H9 (cell line): ENCODE results near the gene NCL. TPM values are rescaled to one million over a fixed set of nuclear protein-coding genes. Genes with fewer than 3 reads are reported as not detected.
A peak's percentile ranks its signal among the peaks of the same experiment; 100 is the strongest.

Experiments
- DNase-seq: peaks from one replicate; pipeline ENCODE4 v3.0.0-alpha.2; 2017
- H2AFZ ChIP-seq: one replicate; pipeline ENCODE4 v1.6.1; 2013; ENCODE audit warnings: mild to moderate bottlenecking, low read length, control low read depth, moderate library complexity
- H2AK5ac ChIP-seq: 2 replicates; pipeline ENCODE4 v1.6.1; 2013; ENCODE audit warnings: low read length, control low read depth, mixed read lengths; ENCODE audit not compliant: insufficient read length
- H2BK120ac ChIP-seq: one replicate; pipeline ENCODE4 v1.6.1; 2013; ENCODE audit warnings: low read depth, mild to moderate bottlenecking, low read length, control low read depth, inconsistent platforms; ENCODE audit not compliant: poor library complexity, severe bottlenecking
- H2BK12ac ChIP-seq: 2 replicates; pipeline ENCODE4 v1.6.1; 2013; ENCODE audit warnings: low read length, control low read depth, mixed read lengths, low read depth; ENCODE audit not compliant: insufficient read length
- H2BK15ac ChIP-seq: 2 replicates; pipeline ENCODE4 v1.6.1; 2013; ENCODE audit warnings: low read depth, low read length, control low read depth
- H2BK20ac ChIP-seq: one replicate; pipeline ENCODE4 v1.6.1; 2013; ENCODE audit warnings: low read depth, mild to moderate bottlenecking, low read length, control low read depth, inconsistent platforms; ENCODE audit not compliant: poor library complexity, severe bottlenecking
- H2BK5ac ChIP-seq: 2 replicates; pipeline ENCODE4 v1.6.1; 2013; ENCODE audit warnings: low read length, control low read depth, mixed read lengths; ENCODE audit not compliant: insufficient read length
- H3K14ac ChIP-seq: 2 replicates; pipeline ENCODE4 v1.6.1; 2013; ENCODE audit warnings: low read length, control low read depth; ENCODE audit not compliant: insufficient read depth
- H3K18ac ChIP-seq: 2 replicates; pipeline ENCODE4 v1.6.1; 2013; ENCODE audit warnings: low read depth, mild to moderate bottlenecking, mixed read lengths, low read length, control low read depth; ENCODE audit not compliant: insufficient read length
- H3K23ac ChIP-seq: 2 replicates; pipeline ENCODE4 v1.6.1; 2013; ENCODE audit warnings: low read length, control low read depth, mixed read lengths, low read depth; ENCODE audit not compliant: insufficient read length
- H3K23me2 ChIP-seq: 2 replicates; pipeline ENCODE4 v1.6.1; 2013; ENCODE audit warnings: low read depth, mild to moderate bottlenecking, mixed read lengths, low read length, control low read depth; ENCODE audit not compliant: insufficient read length, poor library complexity, severe bottlenecking
- H3K27ac ChIP-seq: 2 replicates; pipeline ENCODE4 v1.5.1; 2013; ENCODE audit warnings: low read length, control low read depth, mixed read lengths, low read depth; ENCODE audit not compliant: insufficient read length
- H3K27me3 ChIP-seq: 2 replicates; pipeline ENCODE4 v1.6.1; 2013; ENCODE audit warnings: low read length, control low read depth, inconsistent platforms; ENCODE audit not compliant: insufficient read depth
- H3K4ac ChIP-seq: 2 replicates; pipeline ENCODE4 v1.6.1; 2013; ENCODE audit warnings: low read depth, mild to moderate bottlenecking, control low read depth, inconsistent platforms, low read length, moderate library complexity
- H3K4me1 ChIP-seq: 2 replicates; pipeline ENCODE4 v1.6.1; 2013; ENCODE audit warnings: low read length, control low read depth, inconsistent platforms; ENCODE audit not compliant: insufficient read depth
- H3K4me2 ChIP-seq: 2 replicates; pipeline ENCODE4 v1.6.1; 2013; ENCODE audit warnings: low read length, control low read depth, mixed read lengths; ENCODE audit not compliant: insufficient read length, insufficient read depth
- H3K56ac ChIP-seq: 2 replicates; pipeline ENCODE4 v1.6.1; 2013; ENCODE audit warnings: low read depth, mild to moderate bottlenecking, mixed read lengths, low read length, control low read depth; ENCODE audit not compliant: insufficient read length
- H3K79me1 ChIP-seq: 2 replicates; pipeline ENCODE4 v1.6.1; 2013; ENCODE audit warnings: low read depth, mild to moderate bottlenecking, moderate library complexity, low read length, control low read depth, inconsistent platforms; ENCODE audit not compliant: insufficient read depth, poor library complexity, severe bottlenecking
- H3K79me2 ChIP-seq: 2 replicates; pipeline ENCODE4 v1.6.1; 2013; ENCODE audit warnings: low read length, control low read depth, inconsistent platforms; ENCODE audit not compliant: insufficient read depth
- H3K9ac ChIP-seq: 2 replicates; pipeline ENCODE4 v1.6.1; 2013; ENCODE audit warnings: low read length, control low read depth, mixed read lengths; ENCODE audit not compliant: insufficient read length; ENCODE audit errors: extremely low read depth
- H3K9me3 ChIP-seq: one replicate; pipeline ENCODE4 v1.6.1; 2013; ENCODE audit warnings: low read depth, low read length, inconsistent platforms; ENCODE audit not compliant: control insufficient read depth
- H3T11ph ChIP-seq: one replicate; pipeline ENCODE4 v1.6.1; 2013; ENCODE audit warnings: mild to moderate bottlenecking, low read length, control low read depth, inconsistent platforms
- H4K20me1 ChIP-seq: one replicate; pipeline ENCODE4 v1.6.1; 2013; ENCODE audit not compliant: control insufficient read depth, insufficient read length, insufficient read depth
- H4K5ac ChIP-seq: 2 replicates; pipeline ENCODE4 v1.6.1; 2013; ENCODE audit warnings: low read depth, mild to moderate bottlenecking, mixed read lengths, low read length, control low read depth; ENCODE audit not compliant: insufficient read length
- H4K8ac ChIP-seq: replicated peaks from 2 replicates; pipeline ENCODE4 v1.6.1; 2013; ENCODE audit warnings: low read length, control low read depth, mixed read lengths, low read depth; ENCODE audit not compliant: insufficient read length
- H4K91ac ChIP-seq: 2 replicates; pipeline ENCODE4 v1.6.1; 2013; ENCODE audit warnings: low read depth, mild to moderate bottlenecking, moderate library complexity, mixed read lengths, low read length, control low read depth; ENCODE audit not compliant: insufficient read length
- H3K27ac Mint-ChIP-seq, 3 experiments: 2 replicates in 2 of 3; 3 replicates in 1 of 3; pipeline ENCODE4 v1.8.0; 2020 to 2021; ENCODE audit warnings: mixed read lengths in 3 of 3, mild to moderate bottlenecking in 1 of 3, moderate library complexity in 1 of 3
- H3K27me3 Mint-ChIP-seq: 2 replicates; pipeline ENCODE4 v1.8.0; 2021; ENCODE audit warnings: low read depth, mild to moderate bottlenecking, moderate library complexity, mixed read lengths
- H3K36me3 Mint-ChIP-seq, 3 experiments: 2 replicates in 2 of 3; 3 replicates in 1 of 3; pipeline ENCODE4 v1.8.0; 2020 to 2021; ENCODE audit warnings: low read depth in 3 of 3, mixed read lengths in 3 of 3; ENCODE audit not compliant: insufficient read depth in 1 of 3
- H3K4me1 Mint-ChIP-seq, 2 experiments: 2 replicates each; pipeline ENCODE4 v1.8.0; 2020; ENCODE audit warnings: mixed read lengths in 2 of 2
- H3K4me3 Mint-ChIP-seq, 2 experiments: 2 replicates in 1 of 2; 3 replicates in 1 of 2; pipeline ENCODE4 v1.8.0; 2020 to 2021; ENCODE audit warnings: mild to moderate bottlenecking in 2 of 2, mixed read lengths in 2 of 2, moderate library complexity in 1 of 2
- H3K9me3 Mint-ChIP-seq, 2 experiments: 2 replicates in 1 of 2; 3 replicates in 1 of 2; pipeline ENCODE4 v1.8.0; 2020; ENCODE audit warnings: mild to moderate bottlenecking in 2 of 2, mixed read lengths in 2 of 2, moderate library complexity in 1 of 2
- CTCF ChIP-seq: fragments of 200-600 bp; sonication (generic); conservative IDR thresholded peaks from 3 replicates; pipeline ENCODE4 v1.8.0; 2021; ENCODE audit warnings: antibody characterized with exemption, mild to moderate bottlenecking
- WGBS: extraction: QIAGEN DNeasy Blood & Tissue Kit; methylation state at CpG from one replicate; pipeline ENCODE4 v1.1.7; 2013; ENCODE audit warnings: missing lambda C conversion rate, low lambda C conversion rate, mixed read lengths; ENCODE audit not compliant: insufficient read length; ENCODE audit errors: extremely low coverage; 5-methylcytosine and 5-hydroxymethylcytosine counted together
- total RNA-seq: library from RNA; stranded (reverse); gene quantifications from 2 replicates; pipeline ENCODE4 v1.2.1, GENCODE V29; 2021

Gene NCL
- total RNA-seq, 1 experiment from 2014 or later = 1,269 TPM

DNA sequence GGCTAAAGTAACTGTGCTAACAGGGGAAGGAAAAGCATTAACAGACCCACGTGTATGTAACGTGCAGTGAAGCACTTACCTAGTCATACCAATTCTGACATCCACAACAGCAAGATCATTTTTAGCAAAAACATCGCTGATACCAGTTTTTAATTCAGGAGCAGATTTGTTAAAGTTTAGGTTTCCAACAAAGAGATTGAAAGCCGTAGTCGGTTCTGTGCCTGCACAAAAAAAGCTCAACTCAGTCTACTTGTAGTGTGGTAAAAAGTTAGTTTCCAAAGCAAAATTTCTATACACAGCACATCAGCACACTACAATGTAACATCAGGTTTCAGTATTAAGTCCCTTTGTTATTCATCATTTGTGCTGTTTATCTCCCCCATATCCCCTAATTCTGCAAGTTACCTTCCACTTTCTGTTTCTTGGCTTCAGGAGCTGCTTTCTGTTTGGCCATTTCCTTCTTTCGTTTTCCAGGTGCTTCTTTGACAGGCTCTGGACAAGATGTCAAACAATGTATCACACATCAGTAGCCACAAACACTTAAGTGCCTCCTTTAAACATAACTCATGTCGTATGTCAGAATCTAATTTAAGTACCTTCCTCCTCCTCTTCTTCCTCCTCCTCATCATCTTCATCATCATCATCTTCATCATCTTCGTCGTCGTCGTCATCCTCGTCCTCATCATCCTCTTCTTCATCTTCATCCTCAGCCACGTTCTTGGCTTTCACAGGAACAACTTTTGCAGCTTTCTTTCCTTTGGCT lies 4.0 kb downstream of the NCL start:
- no peak for DNase-seq
- Histone ChIP-seq H4K5ac (no peak overlapping the region), H3K9me3 (no peaks in the 10 kb centered on the region), H3K4me2 (no peak overlapping the region), H2BK12ac (no peak overlapping the region), H4K8ac (no peak overlapping the region), H3K27me3 (no peaks in the 10 kb centered on the region), H2BK120ac (no peak overlapping the region), H2AFZ (no peak overlapping the region), H3T11ph (no peak overlapping the region), H4K91ac (no peak overlapping the region), H3K4ac (no peak overlapping the region), H2BK15ac (no peak overlapping the region), H2AK5ac (no peak overlapping the region), H4K20me1 (no peaks in the 10 kb centered on the region), H3K4me1 (no peaks in the 10 kb centered on the region), H3K79me1 (peaks cover 4% of the 10 kb centered on the region), H3K79me2 (peaks cover 19% of the 10 kb centered on the region), H3K27ac (no peak overlapping the region), H3K23me2 (peaks cover 10% of the 10 kb centered on the region), H3K9ac (peak overlapping the region; percentile 3), H3K56ac (no peak overlapping the region), H3K14ac (no peak overlapping the region), H3K23ac (no peak overlapping the region), H2BK5ac (no peak overlapping the region), H3K18ac (no peak overlapping the region), H2BK20ac (no peak overlapping the region)
- peaks cover 1% of the 10 kb centered on the region; the same call in 1 of the 2 replicates for H3K27me3 Mint-ChIP-seq
- peak overlapping the region; percentile 16 to 21; a peak in 4 of 5 replicates for H3K4me3 Mint-ChIP-seq
- peaks cover 78 to 89% (median 82%) of the 10 kb centered on the region in 3 experiments for H3K36me3 Mint-ChIP-seq
- H3K4me1 Mint-ChIP-seq = peaks cover 36% of the 10 kb centered on the region in 2 experiments
- H3K27ac Mint-ChIP-seq = peak overlapping the region in 1 of 3 experiments; percentile 66; a peak in 4 of 7 replicates
- no peak for TF ChIP-seq CTCF
- H3K9me3 Mint-ChIP-seq = peaks cover 0 to 2% of the 10 kb centered on the region in 2 experiments; a peak in 3 of 5 replicates
- WGBS = 100% methylated on average over 7 of the region's 13 CpGs
